Measurements from ENCODE around the gene LRFN4.
A peak's percentile ranks its signal among the peaks of the same experiment; 100 is the strongest.

The LRFN4 gene

GRCh38 chr11:66858939-66859685, 2.2 kb downstream of the LRFN4 start:
- no peak for DNase-seq

- DNase-seq: no peak
Measured at GRCh38 chr11:66859686-66860448, 3.0 kb downstream of the LRFN4 start.

- no peak for DNase-seq
Measured at GRCh38 chr11:66860449-66860831, 3.6 kb downstream of the LRFN4 start.

- DNase-seq: no peak
Measured at GRCh38 chr11:66861038-66861773, 4.3 kb downstream of the LRFN4 start.

- DNase-seq: no peak
Measured at GRCh38 chr11:66861774-66862558, 5.1 kb downstream of the LRFN4 start.

GRCh38 chr11:66862559-66863037, 5.7 kb downstream of the LRFN4 start:
- no peak for DNase-seq

GRCh38 chr11:66863428-66864125, 6.7 kb downstream of the LRFN4 start:
- DNase-seq: no peak

- no peak for DNase-seq
Measured at GRCh38 chr11:66864172-66864901, 7.5 kb downstream of the LRFN4 start.

- DNase-seq: no peak
Measured at GRCh38 chr11:66864924-66865697, 8.2 kb downstream of the LRFN4 start.

DNA sequence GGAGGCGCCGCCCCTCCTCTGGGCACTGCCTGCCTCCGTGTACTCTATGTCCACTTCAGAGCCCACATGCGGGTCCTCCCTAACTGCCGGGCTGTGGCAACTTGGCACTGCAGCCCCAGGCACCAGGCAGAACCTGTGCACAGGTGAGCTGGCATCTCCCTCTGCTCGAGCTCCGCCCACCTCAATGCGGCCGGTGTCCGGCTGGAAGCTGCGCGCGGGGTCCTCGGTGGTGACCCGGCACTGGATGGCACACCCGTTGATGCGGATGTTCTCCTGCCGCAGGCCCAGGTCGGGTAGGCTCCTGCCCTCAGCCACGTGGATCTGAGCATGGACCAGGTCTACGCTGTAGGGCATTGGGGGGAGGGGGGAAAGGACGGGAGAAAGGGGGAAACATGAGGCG, 9.1 kb downstream of the LRFN4 start:
- no peak for DNase-seq

DNA sequence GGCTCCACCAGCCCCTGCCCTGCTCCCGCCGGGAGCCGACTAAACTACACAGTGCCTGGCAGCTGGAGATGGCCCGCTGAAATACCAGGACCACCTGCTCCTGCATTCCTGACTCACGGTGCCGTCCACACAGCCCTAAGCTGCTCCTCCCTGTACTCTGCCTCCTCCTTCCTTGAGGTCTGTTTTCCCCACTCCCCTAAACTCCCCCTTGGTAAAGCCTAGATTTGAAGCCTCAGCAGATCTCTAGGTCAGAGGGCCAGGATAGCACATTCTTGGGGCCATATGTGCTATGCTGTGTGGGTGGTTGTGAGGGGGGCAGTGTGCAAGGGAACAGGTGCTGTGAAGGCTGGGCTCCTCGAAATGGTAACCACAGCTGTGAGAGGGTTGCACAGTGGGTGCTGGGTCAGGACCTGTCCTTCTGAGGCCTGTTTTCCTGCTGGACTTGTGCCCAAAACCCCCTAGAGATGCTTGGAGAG, 9.7 kb downstream of the LRFN4 start:
- no peak for DNase-seq

DNA sequence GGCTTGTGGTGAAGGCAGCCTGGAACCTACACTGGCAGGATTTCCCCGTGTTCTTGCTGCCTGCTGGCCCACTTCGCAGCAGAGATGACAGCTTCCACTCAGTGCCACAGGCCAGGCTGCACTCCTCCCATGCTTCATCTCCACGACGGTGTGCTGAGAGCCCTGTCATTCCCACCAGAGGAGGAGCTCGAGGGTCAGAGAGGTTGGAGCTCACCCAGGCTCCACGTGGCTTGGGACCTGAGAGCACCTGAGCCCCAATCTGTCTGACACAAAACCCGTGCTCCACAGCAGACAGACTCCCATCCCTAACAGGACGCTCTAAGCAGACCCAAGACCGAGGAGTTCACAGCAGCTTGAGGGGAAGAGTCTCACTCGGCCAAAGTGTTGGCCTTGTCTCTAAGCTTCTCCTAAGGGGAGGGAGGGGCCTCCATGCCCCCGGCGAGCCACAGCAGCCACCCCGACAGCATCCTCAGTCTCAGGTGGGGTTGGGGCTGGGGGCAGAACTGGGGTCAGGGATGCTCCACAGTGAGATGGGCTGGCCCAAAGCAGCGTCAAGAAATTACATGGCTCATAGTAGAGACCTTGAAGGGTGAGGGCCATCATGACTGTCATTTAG, 10.7 kb downstream of the LRFN4 start:
- DNase-seq: no peak

- no peak for DNase-seq
Measured at GRCh38 chr11:66868082-66868725, 11.3 kb downstream of the LRFN4 start.

GRCh38 chr11:66868726-66869566, 12.1 kb downstream of the LRFN4 start:
- DNase-seq: peak in 1 of 2 experiments; percentile 14

- no peak for DNase-seq
Measured at GRCh38 chr11:66869567-66869870, 12.7 kb downstream of the LRFN4 start.

GRCh38 chr11:66870131-66870530, 13.3 kb downstream of the LRFN4 start:
- no peak for DNase-seq

GRCh38 chr11:66870616-66871520, 14.0 kb downstream of the LRFN4 start:
- DNase-seq: no peak

- no peak for DNase-seq
Measured at GRCh38 chr11:66871521-66871901, 14.6 kb downstream of the LRFN4 start.
